ENCODE results near the gene KPNA5. TPM values are rescaled to one million over a fixed set of nuclear protein-coding genes. Genes with fewer than 3 reads are reported as not detected.
"Not testable (repeated sequence)": the region's sequence is repeated elsewhere in the genome, so short reads cannot be mapped to it uniquely, and the experiment has no call there.

Gene KPNA5
- total RNA-seq, 1 experiment from 2014 or later: 3.6 TPM

DNA sequence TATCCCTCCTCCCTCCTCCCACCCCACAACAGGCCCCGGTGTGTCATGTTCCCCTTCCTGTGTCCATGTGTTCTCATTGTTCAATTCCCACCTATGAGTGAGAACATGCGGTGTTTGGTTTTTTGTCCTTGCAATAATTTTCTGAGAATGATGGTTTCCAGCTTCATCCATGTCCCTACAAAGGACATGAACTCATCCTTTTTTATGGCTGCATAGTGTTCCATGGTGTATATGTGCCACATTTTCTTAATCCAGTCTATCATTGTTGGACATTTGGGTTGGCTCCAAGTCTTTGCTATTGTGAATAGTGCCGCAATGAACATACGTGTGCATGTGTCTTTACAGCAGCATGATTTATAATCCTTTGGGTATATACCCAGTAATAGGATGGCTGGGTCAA is 11.9 kb downstream of the KPNA5 start:
- in situ Hi-C loops (cut with HindIII; ENCODE audit: low pct_unique_long_range_greater_than_20kb, low sequenced_read_pairs): not testable (repeated sequence)

DNA sequence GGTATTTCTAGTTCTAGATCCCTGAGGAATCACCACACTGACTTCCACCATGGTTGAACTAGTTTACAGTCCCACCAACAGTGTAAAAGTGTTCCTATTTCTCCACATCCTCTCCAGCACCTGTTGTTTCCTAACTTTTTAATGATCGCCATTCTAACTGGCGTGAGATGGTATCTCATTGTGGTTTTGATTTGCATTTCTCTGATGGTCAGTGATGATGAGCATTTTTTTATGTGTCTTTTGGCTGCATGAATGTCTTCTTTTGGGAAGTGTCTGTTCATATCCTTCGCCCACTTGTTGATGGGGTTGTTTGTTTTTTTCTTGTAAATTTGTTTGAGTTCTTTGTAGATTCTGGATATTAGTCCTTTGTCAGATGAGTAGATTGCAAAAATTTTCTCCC is 12.3 kb downstream of the KPNA5 start:
- in situ Hi-C loops (cut with HindIII; ENCODE audit: low pct_unique_long_range_greater_than_20kb, low sequenced_read_pairs); DNase-seq (ENCODE audit: low read depth): not testable (repeated sequence)

More for the DNA sequence above, 11.9 kb downstream of the KPNA5 start:
- not testable (repeated sequence) for DNase-seq (ENCODE audit: low read depth)

DNA sequence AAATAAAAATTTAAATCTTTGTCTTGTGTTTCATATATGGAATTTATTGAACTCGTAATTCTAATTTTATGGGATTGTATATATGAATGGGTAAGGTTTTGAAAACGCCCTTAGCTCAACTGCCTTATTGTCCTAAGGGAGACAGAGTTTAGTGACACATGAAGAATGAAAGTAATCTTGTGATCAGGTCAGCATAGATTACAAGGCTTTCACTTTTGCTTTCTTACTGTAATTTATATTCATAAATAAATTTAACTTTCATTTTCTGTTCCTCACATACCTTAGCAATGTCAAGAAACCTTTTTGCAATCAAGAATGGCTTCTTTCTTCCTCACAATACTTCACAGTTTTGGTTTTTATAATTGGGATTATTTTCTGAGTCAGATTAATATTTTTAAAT is 14.4 kb downstream of the KPNA5 start:
- DNase-seq (ENCODE audit: low read depth): no peak
- in situ Hi-C loops (cut with HindIII; ENCODE audit: low pct_unique_long_range_greater_than_20kb, low sequenced_read_pairs): no loop called here

DNA sequence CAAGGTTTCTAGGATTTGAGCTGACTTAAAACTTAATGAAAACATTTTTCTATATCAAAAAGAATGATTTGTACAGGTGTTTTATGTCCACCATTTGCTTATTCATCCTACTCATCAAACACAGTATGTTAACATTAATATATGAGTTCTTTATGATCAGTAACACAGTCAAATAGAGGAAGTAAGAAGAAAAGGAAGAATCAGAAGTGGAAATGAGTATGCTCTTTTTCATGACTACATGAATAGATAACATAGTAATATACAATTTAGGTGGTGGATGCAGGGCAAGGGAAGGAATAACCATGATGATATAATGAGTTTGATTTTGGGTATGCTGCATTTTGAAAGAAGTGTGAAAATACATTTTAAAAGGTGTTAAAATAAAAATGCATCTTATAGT is 16.5 kb downstream of the KPNA5 start:
- in situ Hi-C loops (cut with HindIII; ENCODE audit: low pct_unique_long_range_greater_than_20kb, low sequenced_read_pairs): no loop called here
- DNase-seq (ENCODE audit: low read depth): no peak

DNA sequence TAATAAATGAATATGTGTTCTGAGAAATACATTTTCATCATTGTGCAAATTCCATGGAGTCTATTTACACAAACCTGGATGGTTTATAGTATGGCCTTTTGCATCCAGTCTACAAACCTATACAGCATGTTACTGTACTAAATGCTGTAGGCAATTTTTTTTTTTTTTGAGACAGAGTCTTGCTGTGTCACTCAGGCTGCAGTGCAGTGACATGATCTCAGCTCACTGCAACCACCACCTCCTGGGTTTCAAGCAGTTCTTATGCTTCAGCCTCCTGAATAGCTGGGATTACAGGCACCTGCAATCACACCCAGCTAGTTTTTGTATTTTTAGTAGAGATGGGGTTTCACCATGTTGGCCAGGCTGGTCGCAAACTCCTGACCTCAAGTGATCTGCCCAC is 22.9 kb downstream of the KPNA5 start:
- DNase-seq (ENCODE audit: low read depth); in situ Hi-C loops (cut with HindIII; ENCODE audit: low pct_unique_long_range_greater_than_20kb, low sequenced_read_pairs): not testable (repeated sequence)

DNA sequence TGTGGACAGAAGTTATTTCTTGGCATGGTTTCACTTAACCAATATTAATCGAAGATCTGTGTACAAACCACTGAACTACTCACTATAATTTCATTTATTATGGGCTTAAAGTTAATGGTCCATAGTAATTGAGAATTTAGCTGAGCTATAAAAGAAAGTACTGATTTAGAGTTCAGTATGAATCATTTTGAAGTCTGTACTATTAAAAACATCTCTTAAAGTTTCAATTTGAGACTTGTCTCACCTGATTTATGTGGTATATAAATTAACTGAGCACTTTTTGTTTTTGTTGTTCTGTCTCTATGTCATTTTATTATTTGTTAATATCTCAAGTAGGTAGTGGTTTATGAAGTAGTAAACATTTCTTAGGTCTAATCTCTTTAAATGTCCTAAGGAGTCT is 24.9 kb downstream of the KPNA5 start:
- in situ Hi-C loops (cut with HindIII; ENCODE audit: low pct_unique_long_range_greater_than_20kb, low sequenced_read_pairs): no loop called here

DNA sequence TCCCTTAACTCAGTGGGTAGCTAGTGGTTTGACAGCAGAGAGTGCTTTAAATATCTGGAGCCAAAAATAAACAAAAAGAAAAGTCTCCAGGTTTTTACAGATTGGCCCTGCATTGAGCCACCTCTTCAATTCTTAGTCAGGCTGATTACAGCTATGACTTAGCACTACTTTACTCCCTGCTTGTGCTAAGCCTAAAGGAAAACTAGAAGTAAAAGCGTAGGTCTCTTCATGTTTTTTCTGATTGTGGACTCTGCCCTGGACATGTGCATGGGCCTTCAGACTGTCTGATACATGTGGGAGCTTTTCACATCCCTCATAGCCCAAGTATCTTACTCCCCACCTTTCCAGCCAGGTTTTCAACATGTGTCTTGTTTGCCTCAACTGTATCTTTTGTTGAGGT is 33.3 kb downstream of the KPNA5 start:
- in situ Hi-C loops (cut with HindIII; ENCODE audit: low pct_unique_long_range_greater_than_20kb, low sequenced_read_pairs): no loop called here
- no peak for DNase-seq (ENCODE audit: low read depth)

More for the DNA sequence above, 24.9 kb downstream of the KPNA5 start:
- DNase-seq (ENCODE audit: low read depth): no peak

DNA sequence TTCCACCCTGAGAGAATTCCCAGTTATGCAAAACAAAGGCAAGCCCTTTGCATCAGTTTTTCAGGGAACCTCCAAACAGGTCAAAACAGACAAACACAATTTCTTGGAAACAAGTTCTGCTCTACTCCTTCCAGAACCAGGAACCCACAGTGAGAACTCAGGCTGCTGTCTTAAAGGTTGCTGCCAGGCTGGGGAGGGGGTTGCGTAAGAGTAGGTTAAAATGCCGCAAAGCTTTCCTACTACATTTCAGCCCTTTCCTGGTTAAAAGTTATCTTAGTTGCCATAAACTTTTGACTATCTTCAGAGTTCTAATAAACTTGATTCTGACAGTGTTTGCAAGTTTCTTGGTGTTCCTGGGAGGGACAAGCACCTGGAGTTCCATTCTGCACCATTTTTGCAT is 33.8 kb downstream of the KPNA5 start:
- in situ Hi-C loops (cut with HindIII; ENCODE audit: low pct_unique_long_range_greater_than_20kb, low sequenced_read_pairs): no loop called here

DNA sequence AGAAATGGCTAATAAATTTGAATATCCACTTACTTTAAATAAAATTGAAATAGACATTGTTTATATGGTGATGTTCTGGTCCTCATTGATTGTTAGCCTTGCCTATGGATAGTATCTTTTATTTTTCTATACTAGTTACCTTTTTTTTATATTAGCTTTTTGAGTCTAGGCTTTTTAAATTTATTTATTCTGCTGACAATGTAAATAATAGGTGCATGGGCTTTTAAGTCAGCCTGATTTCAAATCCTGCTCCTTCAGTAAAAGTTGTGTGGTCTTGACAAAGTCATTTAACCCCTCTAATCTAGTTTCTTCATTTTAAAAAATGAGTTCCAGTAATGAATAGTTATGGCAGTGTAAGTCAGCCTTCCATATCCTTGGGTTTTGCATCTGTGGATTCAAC is 45.9 kb downstream of the KPNA5 start:
- in situ Hi-C loops (cut with HindIII; ENCODE audit: low pct_unique_long_range_greater_than_20kb, low sequenced_read_pairs): no loop called here
- no peak for DNase-seq (ENCODE audit: low read depth)

More for the DNA sequence above, 33.8 kb downstream of the KPNA5 start:
- no peak for DNase-seq (ENCODE audit: low read depth)

DNA sequence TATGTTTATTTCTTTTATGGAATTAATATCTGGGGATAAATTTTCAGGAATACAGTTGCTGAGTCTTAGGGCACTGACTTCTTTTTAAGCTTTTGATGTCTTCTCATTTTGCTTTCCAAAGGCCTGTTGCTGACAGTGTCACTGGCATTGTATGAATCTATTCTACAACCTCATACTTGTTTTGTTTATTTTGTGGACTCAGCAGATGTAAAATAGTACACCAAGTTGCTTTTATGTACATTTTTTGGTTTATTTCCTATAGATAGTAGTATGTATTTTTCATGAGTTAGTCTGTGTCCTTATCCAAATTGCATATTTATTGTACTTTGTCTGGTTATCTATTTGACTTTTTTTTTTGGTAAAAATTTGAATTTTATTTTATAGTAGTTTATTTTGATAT is 49.5 kb downstream of the KPNA5 start:
- in situ Hi-C loops (cut with HindIII; ENCODE audit: low pct_unique_long_range_greater_than_20kb, low sequenced_read_pairs): no loop called here

DNA sequence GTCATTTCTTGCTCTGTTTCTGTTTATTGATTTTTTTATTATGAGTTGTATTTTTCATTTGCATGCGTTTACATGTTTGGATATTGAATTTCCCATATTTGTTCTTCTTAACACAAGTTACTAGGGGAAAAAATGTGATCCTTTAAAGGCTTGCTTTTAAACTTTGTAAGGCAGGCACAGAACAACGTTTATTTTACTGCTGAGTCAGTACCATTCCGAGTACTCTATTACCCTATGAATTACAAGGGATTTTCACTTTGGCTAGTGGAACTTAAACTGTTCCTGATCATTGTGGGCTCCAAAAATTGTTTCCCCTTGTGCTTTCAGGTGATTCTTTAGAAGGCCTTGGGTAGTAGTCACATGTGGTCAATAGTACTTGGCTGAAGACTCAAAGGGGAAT is 56.0 kb downstream of the KPNA5 start:
- no peak for DNase-seq (ENCODE audit: low read depth)
- in situ Hi-C loops (cut with HindIII; ENCODE audit: low pct_unique_long_range_greater_than_20kb, low sequenced_read_pairs): no loop called here

More for the DNA sequence above, 49.5 kb downstream of the KPNA5 start:
- no peak for DNase-seq (ENCODE audit: low read depth)

DNA sequence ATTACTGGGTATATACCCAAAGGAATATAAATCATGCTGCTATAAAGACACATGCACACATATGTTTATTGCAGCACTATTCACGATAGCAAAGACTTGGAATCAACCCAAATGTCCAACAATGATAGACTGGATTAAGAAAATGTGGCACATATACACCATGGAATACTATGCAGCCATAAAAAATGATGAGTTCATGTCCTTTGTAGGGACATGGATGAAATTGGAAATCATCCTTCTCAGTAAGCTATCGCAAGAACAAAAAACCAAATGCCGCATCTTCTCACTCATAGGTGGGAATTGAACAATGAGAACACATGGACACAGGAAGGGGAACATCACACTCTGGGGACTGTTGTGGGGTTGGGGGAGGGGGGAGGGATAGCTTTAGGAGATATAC is 59.5 kb downstream of the KPNA5 start:
- DNase-seq (ENCODE audit: low read depth); in situ Hi-C loops (cut with HindIII; ENCODE audit: low pct_unique_long_range_greater_than_20kb, low sequenced_read_pairs): not testable (repeated sequence)

DNA sequence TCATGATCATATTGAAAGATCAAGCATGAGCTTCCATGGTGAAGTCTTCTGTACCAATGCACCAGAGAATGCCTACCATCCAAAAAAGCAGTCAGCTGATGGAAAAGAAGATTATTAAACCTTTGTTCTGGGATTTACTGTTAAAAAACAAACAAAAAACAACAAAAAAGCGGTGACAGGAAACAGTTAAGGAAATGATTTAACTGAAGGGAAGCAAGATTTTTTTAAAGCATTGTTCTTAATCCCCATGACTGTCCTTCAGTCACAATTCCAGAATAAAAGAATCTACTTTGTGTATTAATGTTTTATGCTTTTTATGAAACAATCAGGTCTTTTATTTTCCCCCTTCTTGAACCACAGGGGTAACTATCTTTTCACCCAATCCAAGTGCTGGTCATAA is 60.6 kb downstream of the KPNA5 start:
- DNase-seq (ENCODE audit: low read depth): no peak
- in situ Hi-C loops (cut with HindIII; ENCODE audit: low pct_unique_long_range_greater_than_20kb, low sequenced_read_pairs): no loop called here

DNA sequence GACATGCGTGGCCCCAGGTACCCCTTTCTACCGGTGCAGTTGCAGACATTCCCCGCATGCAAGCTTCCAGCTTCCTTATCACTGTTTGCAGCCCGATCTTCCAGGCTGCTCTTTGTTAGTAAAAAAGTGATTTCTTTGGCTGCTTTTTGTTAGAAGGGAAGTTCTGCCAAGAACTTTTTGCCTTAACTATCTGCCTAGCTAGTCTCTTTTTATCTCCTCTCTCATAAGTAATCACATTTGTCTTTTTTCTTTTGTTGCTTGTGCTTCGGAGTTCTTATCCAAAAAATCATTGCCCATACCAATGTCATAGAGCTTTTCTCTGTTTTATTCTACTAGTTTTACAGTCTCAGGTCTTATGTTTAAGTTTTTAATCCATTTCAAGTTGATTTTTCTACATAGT is 64.2 kb downstream of the KPNA5 start:
- in situ Hi-C loops (cut with HindIII; ENCODE audit: low pct_unique_long_range_greater_than_20kb, low sequenced_read_pairs): no loop called here
- no peak for DNase-seq (ENCODE audit: low read depth)

DNA sequence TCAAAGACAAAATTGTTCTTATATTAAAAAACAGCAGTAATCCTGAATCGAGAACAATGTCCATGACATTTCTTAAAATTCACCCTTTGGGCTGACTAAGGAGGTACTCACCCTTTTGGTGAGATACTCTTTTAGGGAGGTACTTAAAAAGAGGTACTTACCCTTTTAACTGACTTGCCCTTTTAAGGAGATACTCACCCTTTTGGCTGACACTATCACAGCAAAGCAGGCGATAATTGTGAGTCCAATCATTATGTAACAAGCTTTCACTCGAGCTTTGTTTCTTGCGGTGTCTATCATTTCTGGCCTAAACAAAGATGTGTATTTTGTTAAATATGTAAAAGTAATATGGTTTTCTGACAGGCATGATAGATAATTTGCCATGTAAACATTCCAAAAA is 80.8 kb downstream of the KPNA5 start:
- no peak for DNase-seq (ENCODE audit: low read depth)
- in situ Hi-C loops (cut with HindIII; ENCODE audit: low pct_unique_long_range_greater_than_20kb, low sequenced_read_pairs): loop anchor here (25.0 kb wide), 1 partner anchor 101 kb away; no protein-coding TSS in a partner anchor

DNA sequence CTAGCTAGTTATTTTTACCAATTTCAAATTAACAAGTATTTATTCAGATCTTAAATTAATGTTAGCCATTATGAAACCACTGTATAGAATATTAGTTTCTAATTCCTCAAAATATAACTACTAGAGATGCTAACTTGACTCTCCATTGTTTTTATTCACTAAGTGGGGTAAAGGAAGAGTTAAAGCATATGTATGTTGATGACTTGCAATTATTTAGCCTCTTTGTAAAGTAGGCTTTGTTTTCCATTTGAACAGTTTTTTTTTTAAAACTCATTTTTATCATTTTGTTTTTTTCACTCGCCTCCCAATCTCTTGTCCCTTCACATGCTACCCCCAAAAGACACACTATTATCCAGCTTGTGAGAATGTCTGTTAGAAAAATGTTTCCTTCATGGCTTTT is 81.2 kb downstream of the KPNA5 start:
- in situ Hi-C loops (cut with HindIII; ENCODE audit: low pct_unique_long_range_greater_than_20kb, low sequenced_read_pairs): loop anchor here (25.0 kb wide), 1 partner anchor 100 kb away; no protein-coding TSS in a partner anchor

DNA sequence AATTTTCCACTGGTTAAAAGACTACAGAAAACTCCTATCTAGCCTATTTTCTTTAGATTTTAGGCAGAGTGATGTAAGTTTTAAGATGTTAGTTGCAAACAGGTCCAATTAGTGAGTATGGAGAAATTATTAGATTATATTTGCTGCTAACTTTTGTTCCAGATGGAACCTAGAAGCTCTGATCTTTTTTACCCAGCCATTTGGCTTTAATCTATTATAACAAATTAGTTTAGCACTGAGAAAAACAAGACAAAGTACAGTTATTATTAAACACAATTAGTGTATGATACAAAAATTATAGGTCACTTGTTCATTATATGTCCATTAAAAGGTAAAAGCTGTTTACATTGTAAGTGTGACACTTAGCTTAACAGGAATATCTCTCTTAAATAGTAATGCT is 82.0 kb downstream of the KPNA5 start:
- in situ Hi-C loops (cut with HindIII; ENCODE audit: low pct_unique_long_range_greater_than_20kb, low sequenced_read_pairs): loop anchor here (25.0 kb wide), 1 partner anchor 99 kb away; no protein-coding TSS in a partner anchor
- no peak for DNase-seq (ENCODE audit: low read depth)

More for the DNA sequence above, 81.2 kb downstream of the KPNA5 start:
- DNase-seq (ENCODE audit: low read depth): no peak

DNA sequence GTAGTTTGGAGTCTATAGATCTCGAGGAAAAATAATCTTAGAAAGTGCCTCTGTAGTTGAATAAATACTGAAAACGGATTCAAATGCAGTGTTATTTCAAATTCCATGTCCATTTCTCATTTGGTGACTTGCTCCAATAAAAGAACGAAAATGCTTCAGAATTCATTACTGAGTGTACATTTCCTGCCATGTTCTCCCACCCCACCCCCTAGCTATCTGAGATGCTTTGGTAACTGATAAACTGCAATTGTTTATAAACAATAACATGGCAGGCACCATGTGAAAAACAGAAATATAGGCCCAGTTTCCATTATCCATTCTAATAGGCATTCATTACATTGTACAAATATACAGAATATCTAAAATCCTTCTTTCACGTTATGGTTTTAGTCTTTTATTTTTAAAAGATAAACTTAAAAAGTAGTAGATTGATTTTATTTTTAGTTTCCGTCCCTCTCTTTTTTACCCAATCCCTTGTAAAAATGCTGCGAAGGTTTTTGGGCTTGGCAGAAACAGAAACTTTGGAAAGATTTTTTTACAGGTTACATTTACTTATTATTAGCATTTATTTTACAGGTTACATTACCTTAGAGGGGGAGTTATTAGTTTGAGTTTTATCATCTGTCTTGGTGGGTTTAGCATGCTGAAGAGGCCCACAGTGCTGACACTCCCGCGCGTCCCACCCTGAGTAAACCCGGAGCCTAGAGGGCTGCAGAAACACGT is 83.1 kb downstream of the KPNA5 start:
- DNase-seq (ENCODE audit: low read depth): no peak
- in situ Hi-C loops (cut with HindIII; ENCODE audit: low pct_unique_long_range_greater_than_20kb, low sequenced_read_pairs): loop anchor here (25.0 kb wide), 1 partner anchor 98 kb away; no protein-coding TSS in a partner anchor

DNA sequence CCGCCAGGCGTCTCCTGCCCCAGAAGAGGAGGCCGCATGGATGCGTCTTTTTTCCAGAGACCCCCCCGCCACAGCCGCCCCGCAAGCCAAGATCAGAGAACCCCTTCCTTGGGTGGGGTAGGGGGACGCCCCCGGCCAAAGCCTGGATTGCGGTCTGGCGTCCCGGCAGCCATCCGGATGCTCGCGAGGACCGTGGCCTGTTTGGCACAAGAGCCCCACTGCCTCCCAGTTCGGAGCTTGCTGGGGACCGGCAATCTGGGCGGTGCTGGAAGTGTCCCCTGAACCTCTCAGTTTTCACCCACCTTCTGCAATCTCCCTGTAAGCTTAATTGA is 83.6 kb downstream of the KPNA5 start:
- in situ Hi-C loops (cut with HindIII; ENCODE audit: low pct_unique_long_range_greater_than_20kb, low sequenced_read_pairs): loop anchor here (25.0 kb wide), 1 partner anchor 98 kb away; no protein-coding TSS in a partner anchor

More for the DNA sequence above, 83.6 kb downstream of the KPNA5 start:
- no peak for DNase-seq (ENCODE audit: low read depth)

Data from Caki2 (cell line).